Measurements from ENCODE around the gene SLC2A5.

- TF ChIP-seq TAF1 (IDR thresholded peaks at IDR 0.05; ENCODE audit: borderline replicate concordance, insufficient read depth, low read length): no peak
- TF ChIP-seq FOXP2 (optimal IDR thresholded peaks at IDR 0.05; ENCODE audit: borderline replicate concordance, extremely low read depth, extremely low read length, insufficient read depth): no peak
- TF ChIP-seq POLR2AphosphoS5 (IDR thresholded peaks at IDR 0.05; ENCODE audit: low read depth, low read length): no peak
- no peak for TF ChIP-seq REST (IDR thresholded peaks at IDR 0.05; ENCODE audit: insufficient read depth in 1 of 2, low read depth in 2 of 2, low read length in 2 of 2)
- TF ChIP-seq SIN3A (IDR thresholded peaks at IDR 0.05; ENCODE audit: borderline replicate concordance, insufficient read depth, low read length): no peak
Measured at GRCh38 chr1:9005395-9005708, 64.1 kb downstream of the SLC2A5 start.

All from PFSK-1 (cell line).